PC-9 (cell line): ENCODE results near the gene ZFR2. TPM values are rescaled to one million over a fixed set of nuclear protein-coding genes. Genes with fewer than 3 reads are reported as not detected.

Experiments
- BruUV-seq: library from RNA; stranded (reverse); fragments of 400-500 nt; replicated peaks from 2 replicates; lab custom pipeline; 2021; lab: Mats Ljungman, UMichigan
- CTCF ChIA-PET: fragments of 300-600 bp; sonication (Branson Sonifier 250); formaldehyde crosslinking; loops from one replicate; lab custom pipeline; 2022; ENCODE audit warnings: antibody characterized with exemption; lab: Charles Lee
- POLR2A ChIA-PET: fragments of 300-600 bp; sonication (Branson Sonifier 250); formaldehyde crosslinking; loops from one replicate; lab custom pipeline; 2022; ENCODE audit warnings: antibody characterized with exemption; ENCODE audit not compliant: unreplicated experiment; lab: Charles Lee
- DNase-seq, 2 experiments: peaks; one replicate each; pipeline versions ENCODE4 v3.0.0 to v3.0.0-alpha.2; 2015 to 2022; ENCODE audit warnings: mixed read lengths in 1 of 2
- H2AFZ ChIP-seq: fragments of 200-600 bp; sonication (generic); 2 replicates; pipeline ENCODE4 v1.8.1; 2017; ENCODE audit warnings: antibody characterized with exemption
- H3F3A ChIP-seq: fragments of 200-600 bp; sonication (generic); 2 replicates; pipeline ENCODE4 v1.8.1; 2017; ENCODE audit warnings: antibody characterized with exemption, mild to moderate bottlenecking, low read depth; ENCODE audit not compliant: insufficient read depth
- H3K27ac ChIP-seq: fragments of 200-600 bp; sonication (generic); 2 replicates; pipeline ENCODE4 v1.6.1; 2016; ENCODE audit warnings: mixed run types
- H3K27me3 ChIP-seq: fragments of 200-600 bp; sonication (generic); 2 replicates; pipeline ENCODE4 v1.6.1; 2016; ENCODE audit warnings: low read depth, mixed run types; ENCODE audit not compliant: insufficient read depth
- H3K36me3 ChIP-seq: fragments of 200-600 bp; sonication (generic); 2 replicates; pipeline ENCODE4 v1.6.1; 2016; ENCODE audit warnings: low read depth, mixed run types
- H3K4me1 ChIP-seq: fragments of 200-600 bp; sonication (generic); replicated peaks from 2 replicates; pipeline ENCODE4 v1.6.1; 2016; ENCODE audit warnings: mixed run types; ENCODE audit not compliant: insufficient read depth
- H3K4me2 ChIP-seq: fragments of 200-600 bp; sonication (generic); 2 replicates; pipeline ENCODE4 v1.6.1; 2017; ENCODE audit warnings: mixed run types
- H3K4me3 ChIP-seq: fragments of 200-600 bp; sonication (generic); 2 replicates; pipeline ENCODE4 v1.6.1; 2016; ENCODE audit warnings: mixed run types
- H3K79me2 ChIP-seq: fragments of 200-600 bp; sonication (generic); 2 replicates; pipeline ENCODE4 v1.6.1; 2017; ENCODE audit warnings: low read depth, mixed run types
- H3K9me2 ChIP-seq: fragments of 200-600 bp; sonication (generic); 2 replicates; pipeline ENCODE4 v1.8.1; 2017; ENCODE audit warnings: mild to moderate bottlenecking; ENCODE audit not compliant: insufficient read depth
- H3K9me3 ChIP-seq: fragments of 200-600 bp; sonication (generic); 2 replicates; pipeline ENCODE4 v1.8.1; 2016; ENCODE audit warnings: low read depth; ENCODE audit not compliant: insufficient read depth
- H4K20me1 ChIP-seq: fragments of 200-600 bp; sonication (generic); 2 replicates; pipeline ENCODE4 v1.8.1; 2017; ENCODE audit not compliant: insufficient read depth
- CTCF ChIP-seq: fragments of 200-600 bp; sonication (generic); conservative IDR thresholded peaks from 2 replicates; pipeline ENCODE4 v1.6.1; 2017; ENCODE audit warnings: mixed run types, antibody characterized with exemption, mild to moderate bottlenecking, moderate library complexity
- EZH2 ChIP-seq: fragments of 200-600 bp; sonication (generic); IDR thresholded peaks from 2 replicates; pipeline ENCODE4 v1.8.0; 2017; ENCODE audit warnings: antibody characterized with exemption, low read depth
- intact Hi-C: fragments of 100-400 bp; cut with micrococcal nuclease; formaldehyde crosslinking; loops from one replicate; pipeline ENCODE4 v1.10.0; 2022; ENCODE audit not compliant: unreplicated experiment
- total RNA-seq: library from RNA; stranded (reverse); gene quantifications from 2 replicates; pipeline ENCODE4 v1.2.3, GENCODE V29; 2021

ZFR2 gene
- total RNA-seq, 1 experiment from 2014 or later: not detected

GRCh38 chr19:3805859-3806258 is 63.0 kb downstream of the ZFR2 start:
- intact Hi-C loops: no loop called here
- DNase-seq: no peak
- peaks cover 15% of the 10 kb centered on the region for H3K27me3 ChIP-seq
- no peaks in the 10 kb centered on the region for H4K20me1 ChIP-seq
- TF ChIP-seq CTCF (no peak), EZH2 (no peak)
- H3K27ac ChIP-seq: no peak overlapping the region
- H3K4me3 ChIP-seq: no peak overlapping the region
- ChIA-PET CTCF (no interaction called here), POLR2A (no interaction called here)
- H2AFZ ChIP-seq: no peak overlapping the region
- H3K9me2 ChIP-seq: no peaks in the 10 kb centered on the region
- no peaks in the 10 kb centered on the region for H3K36me3 ChIP-seq
- H3K79me2 ChIP-seq: no peaks in the 10 kb centered on the region
- no peak overlapping the region for H3K4me2 ChIP-seq
- peaks cover 4% of the 10 kb centered on the region; the same call in 1 of the 2 replicates for H3F3A ChIP-seq
- H3K4me1 ChIP-seq: no peaks in the 10 kb centered on the region
- no peaks in the 10 kb centered on the region for H3K9me3 ChIP-seq
- no TSS peak for BruUV-seq

- Histone ChIP-seq H3K4me1 (no peaks in the 10 kb centered on the region), H2AFZ (no peak overlapping the region), H3K27me3 (peaks cover 9% of the 10 kb centered on the region), H3K4me3 (no peak overlapping the region), H3K4me2 (no peak overlapping the region), H3F3A (peaks cover 4% of the 10 kb centered on the region; the same call in 1 of the 2 replicates), H3K27ac (no peak overlapping the region), H4K20me1 (no peaks in the 10 kb centered on the region), H3K36me3 (no peaks in the 10 kb centered on the region), H3K79me2 (no peaks in the 10 kb centered on the region), H3K9me3 (no peaks in the 10 kb centered on the region), H3K9me2 (no peaks in the 10 kb centered on the region)
- TF ChIP-seq CTCF (no peak), EZH2 (no peak)
- DNase-seq: no peak
- intact Hi-C loops: no loop called here
- BruUV-seq: no TSS peak
- ChIA-PET POLR2A (no interaction called here), CTCF (interaction anchor here (0.6 kb wide), 1 partner anchor 696 kb away, joined by 15 read pairs; no protein-coding TSS in a partner anchor)
Measured at GRCh38 chr19:3804429-3804828, 64.4 kb downstream of the ZFR2 start.

GRCh38 chr19:3803986-3804385 is 64.9 kb downstream of the ZFR2 start:
- intact Hi-C loops: no loop called here
- Histone ChIP-seq H3F3A (peaks cover 4% of the 10 kb centered on the region; the same call in 1 of the 2 replicates), H3K4me2 (no peak overlapping the region), H3K36me3 (no peaks in the 10 kb centered on the region), H3K4me1 (no peaks in the 10 kb centered on the region), H3K4me3 (no peak overlapping the region), H2AFZ (no peak overlapping the region), H3K27me3 (peaks cover 9% of the 10 kb centered on the region), H3K9me3 (no peaks in the 10 kb centered on the region), H4K20me1 (no peaks in the 10 kb centered on the region), H3K27ac (no peak overlapping the region), H3K79me2 (no peaks in the 10 kb centered on the region), H3K9me2 (no peaks in the 10 kb centered on the region)
- ChIA-PET CTCF (no interaction called here), POLR2A (no interaction called here)
- no peak for DNase-seq
- BruUV-seq: no TSS peak
- no peak for TF ChIP-seq CTCF
